Fibroblast of gingiva (primary cell): ENCODE measurements around the gene KCTD7.
A peak's percentile ranks its signal among the peaks of the same experiment; 100 is the strongest.
"Not testable (repeated sequence)": the region's sequence is repeated elsewhere in the genome, so short reads cannot be mapped to it uniquely, and the experiment has no call there.

Experiments
- DNase-seq: peaks from one replicate; pipeline ENCODE4 v3.0.0-alpha.2; 2011; ENCODE audit warnings: low read depth

Gene KCTD7

DNA sequence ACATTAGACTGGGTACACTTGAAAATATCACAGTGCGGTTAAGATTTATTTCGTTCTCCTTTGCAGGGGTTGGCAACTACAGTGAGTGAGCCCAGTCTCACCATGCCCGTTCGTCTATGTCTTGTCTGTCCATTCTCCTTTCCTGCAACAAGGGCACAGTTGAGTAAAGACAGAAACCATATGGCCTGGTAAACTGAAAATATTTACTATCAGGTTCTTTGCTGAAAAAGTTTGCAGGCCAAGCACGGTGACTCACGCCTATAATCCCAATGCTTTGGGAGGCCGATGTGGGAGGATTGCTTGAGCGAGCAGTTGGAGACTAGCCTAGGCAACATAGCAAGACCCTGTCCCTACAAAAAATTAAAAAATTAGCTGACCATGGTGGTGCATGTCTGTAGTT, 11.4 kb upstream of the KCTD7 start:
- no peak for DNase-seq

- DNase-seq: not testable (repeated sequence)
These were observed 9.2 kb upstream of the KCTD7 start for GRCh38 chr7:66619341-66619948.

DNA sequence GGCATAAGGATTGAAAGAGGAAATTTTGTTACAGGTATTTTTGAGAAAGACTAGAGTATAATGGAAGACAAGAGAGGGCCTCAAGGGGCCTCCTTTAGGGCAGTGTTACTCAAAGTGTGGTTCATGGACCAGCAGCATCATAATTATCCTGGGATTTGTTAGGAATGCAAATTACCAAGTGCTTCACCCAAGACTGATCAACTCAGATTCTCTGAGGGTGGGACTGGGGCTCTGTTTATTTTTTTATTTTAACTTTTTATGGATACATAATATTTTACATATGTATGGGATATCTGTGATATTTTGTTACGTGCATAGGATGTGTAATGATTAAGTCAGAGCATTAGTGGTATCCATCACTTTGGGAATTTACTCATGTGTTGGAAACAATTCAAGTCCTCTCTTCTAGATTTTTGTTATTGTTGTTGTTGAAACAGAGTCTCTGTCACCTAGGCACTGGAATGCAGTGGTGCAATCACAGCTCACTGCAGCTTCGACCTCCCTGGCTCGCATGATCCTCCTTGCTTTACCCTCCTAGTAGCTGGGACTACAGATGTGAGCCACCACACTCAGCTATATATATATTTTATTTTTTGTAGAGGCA, 2.2 kb upstream of the KCTD7 start:
- DNase-seq: peak; percentile 71

GRCh38 chr7:66627151-66627681, 1.5 kb upstream of the KCTD7 start:
- peak; percentile 78 for DNase-seq

GRCh38 chr7:66627881-66628360, 760 bp upstream of the KCTD7 start:
- no peak for DNase-seq

DNA sequence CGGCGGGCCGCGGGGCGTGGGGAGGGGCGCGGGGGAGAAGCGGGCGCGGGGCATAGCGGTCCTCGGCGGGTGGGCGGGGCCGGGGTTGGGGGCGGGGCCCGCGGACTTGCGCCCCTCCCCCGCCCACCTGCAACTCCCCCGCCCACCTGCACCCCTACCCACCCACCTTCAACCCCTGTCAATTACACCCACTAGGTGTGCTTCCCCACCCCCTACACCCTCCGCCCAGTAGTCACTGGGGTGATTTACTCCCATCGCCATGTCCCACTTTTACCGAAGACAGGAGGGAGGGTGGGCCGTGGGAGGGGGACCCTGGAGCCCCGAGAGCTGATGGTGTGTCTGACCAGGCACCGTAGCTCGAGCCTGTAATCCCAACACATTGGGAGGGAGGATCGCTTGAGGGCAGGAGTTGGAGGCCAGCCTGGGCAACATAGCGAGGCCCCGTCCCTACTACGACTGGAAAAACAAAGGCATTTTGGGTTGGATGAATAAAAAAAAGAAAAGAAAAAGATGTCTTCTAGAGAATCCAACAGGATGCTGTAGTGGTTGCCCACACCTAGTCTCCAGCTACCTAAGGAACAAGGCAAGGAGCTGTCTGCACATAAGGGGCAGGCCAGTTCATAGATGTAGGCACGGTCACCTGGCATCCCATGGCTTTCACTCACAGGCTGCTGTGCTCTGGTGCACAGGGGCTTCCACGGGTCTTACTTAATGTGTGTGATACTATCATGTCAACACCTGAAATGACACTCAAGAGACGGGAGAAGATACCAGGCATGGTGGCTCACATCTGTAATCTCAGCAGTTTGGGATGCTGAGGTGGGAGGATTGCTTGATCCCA, 761 bp downstream of the KCTD7 start:
- DNase-seq: no peak

DNA sequence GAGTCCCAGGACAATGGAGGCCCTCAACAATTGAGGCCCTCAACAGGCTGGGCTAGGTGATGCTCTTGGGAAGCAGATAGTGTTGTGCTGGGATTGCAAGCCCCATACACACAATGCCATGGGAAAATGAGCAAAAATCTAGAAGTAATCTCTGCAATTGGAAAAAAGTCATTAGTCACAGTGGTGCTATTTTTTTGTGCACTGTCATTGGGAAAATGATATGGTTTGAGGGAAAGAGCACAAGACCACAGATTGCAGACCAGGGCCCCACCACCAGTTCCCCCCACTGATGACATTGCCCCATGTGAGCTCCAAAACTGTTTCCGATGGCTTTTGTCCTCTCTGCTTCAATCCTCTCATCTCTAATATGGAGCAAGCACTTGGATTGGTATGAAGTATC, 1.9 kb downstream of the KCTD7 start:
- DNase-seq: no peak

GRCh38 chr7:66631471-66631870, 2.8 kb downstream of the KCTD7 start:
- DNase-seq: no peak

DNA sequence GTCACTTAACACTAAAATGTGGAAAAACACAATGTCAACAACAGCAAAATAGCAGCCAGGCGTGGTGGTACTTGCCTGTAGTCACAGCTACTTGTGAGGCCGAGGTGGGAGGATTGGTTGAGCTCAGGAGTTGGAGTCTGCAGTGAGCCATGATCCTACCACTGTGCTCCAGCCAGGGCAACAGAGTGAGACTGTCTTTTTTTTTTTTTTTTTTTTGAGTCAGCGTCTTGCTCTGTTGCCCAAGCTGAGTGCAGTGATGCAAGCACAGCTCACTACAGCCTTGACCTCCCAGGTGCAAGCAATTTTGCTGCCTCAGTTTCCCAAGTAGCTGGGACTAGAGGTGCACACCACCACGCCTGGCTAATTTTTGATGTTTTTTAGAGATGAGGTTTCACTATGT, 6.1 kb downstream of the KCTD7 start:
- no peak for DNase-seq

DNA sequence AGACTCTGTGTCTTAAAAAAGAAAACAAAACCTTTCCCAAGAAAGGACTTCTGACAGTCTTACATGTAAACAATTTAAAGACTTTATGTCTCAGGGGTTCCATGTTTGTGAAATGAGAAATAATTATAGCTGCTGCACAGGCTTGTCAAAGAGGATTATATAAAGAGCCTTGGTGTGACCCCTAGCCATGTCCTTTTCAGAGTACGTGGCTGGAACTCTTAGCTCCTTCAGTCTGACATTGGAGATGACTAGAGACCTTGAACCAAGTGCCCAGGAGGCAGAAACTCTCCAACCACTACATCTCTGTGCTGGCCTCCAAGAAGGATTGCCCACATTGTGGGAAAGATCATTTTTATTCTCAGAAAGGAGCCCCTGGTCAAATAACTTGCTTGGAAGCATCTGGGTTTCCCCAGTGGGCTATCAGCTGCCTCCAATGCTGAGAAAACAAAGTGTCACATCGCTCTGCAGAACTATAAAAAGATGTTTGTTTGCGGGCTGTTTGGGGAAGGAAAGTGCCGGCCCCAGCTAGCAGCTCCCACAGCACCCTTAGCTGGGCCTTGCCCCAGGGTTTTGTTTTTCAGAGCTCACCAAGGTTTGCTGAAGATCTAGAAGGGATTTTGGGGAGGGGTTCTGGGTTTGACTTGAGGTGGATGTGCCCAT, 6.8 kb downstream of the KCTD7 start:
- not testable (repeated sequence) for DNase-seq

- DNase-seq: peak; percentile 75
These were observed 7.4 kb downstream of the KCTD7 start for GRCh38 chr7:66635982-66636546.

- DNase-seq: no peak
These were observed 9.8 kb downstream of the KCTD7 start for GRCh38 chr7:66638309-66639099.

DNA sequence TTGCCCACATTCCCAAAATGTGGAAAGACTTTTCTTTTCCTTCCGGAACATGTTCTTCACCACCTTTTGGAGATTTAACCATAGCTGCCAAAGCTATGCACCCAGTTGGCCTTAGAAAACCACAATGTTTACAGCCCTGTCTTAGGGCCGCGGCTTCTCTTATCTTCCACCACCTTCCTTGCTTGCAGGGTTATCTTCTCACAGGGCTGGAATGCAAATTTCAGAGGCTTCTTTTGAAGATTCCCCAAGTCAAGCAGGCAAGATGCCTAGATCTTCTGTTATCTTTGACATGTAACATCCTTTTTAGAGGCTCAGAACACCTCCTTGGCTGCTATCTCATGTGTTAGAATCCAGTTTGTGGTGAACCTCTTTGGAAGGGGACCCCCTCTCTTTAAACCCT, 11.1 kb downstream of the KCTD7 start:
- no peak for DNase-seq

DNA sequence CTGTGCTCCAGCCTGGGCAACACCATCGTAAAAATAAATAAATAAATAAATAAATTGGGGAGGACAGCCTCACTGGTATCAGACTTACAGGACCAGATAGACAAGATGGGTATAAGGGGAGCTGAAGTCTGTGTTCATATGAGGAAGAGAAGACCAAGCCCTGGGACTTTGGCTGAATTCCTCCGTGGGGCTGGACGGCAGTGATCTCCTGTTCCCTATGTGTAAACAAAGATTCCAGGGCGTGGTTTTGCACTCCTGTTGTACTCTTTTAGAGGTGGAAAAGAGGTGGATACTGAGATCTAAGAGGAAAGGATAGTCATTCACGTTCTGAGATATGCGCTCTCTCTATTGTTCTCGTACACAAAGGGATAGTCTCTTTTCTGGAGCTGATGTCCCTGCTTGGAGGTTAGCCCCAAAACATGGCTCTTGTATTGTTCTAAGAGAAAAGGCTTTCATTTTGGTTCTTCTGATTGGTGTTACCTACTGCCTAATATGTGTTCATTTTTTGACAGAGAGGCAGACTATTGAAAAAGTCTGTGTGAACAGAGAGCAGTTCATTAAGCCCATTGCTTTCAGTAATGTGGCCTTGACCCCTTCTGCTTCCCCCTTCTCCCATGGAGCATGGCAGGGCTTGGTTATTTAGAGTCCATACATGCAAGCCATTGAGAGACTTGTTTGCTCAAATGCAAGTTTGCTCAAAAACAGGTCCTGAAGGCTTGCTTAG, 12.3 kb downstream of the KCTD7 start:
- no peak for DNase-seq

DNA sequence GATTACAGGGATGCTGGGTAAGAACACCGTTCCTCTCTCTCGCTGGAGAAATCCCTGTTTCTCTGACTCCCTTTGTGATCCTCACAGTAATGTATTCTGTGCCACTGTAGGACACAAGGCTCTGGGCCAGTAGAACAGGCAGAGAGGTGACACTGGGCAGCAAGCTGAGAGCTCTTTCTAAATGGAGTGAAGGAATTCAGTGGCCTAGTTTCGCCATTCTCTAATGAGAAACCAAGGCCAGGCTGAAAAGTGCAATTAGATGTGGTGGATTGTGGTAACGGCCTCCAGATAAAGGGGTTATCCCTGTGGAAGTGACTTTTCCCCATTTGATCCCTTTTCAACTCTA, 12.8 kb downstream of the KCTD7 start:
- DNase-seq: no peak

DNA sequence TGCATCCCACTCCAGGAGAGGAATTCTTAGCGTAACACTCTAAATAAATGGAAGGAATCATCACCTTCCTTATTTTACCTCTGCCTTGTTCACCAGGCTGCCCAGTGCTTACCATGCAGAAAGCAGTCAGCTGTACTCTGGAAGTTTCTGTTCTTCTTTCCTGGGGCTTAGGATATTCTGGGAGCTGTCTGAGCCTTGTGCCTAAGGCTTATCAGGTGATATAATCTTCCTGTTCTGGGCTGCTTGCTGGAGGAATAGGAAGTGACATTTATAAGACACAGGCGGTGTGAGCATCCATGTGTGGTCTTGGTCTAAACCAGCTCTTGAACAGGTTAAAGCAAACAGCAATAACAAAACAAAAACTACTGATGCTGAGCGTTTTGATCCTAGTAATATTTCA, 13.5 kb downstream of the KCTD7 start:
- DNase-seq: no peak

GRCh38 chr7:66642932-66643331, 14.3 kb downstream of the KCTD7 start:
- no peak for DNase-seq

- no peak for DNase-seq
These were observed 14.7 kb downstream of the KCTD7 start for GRCh38 chr7:66643395-66643794.

GRCh38 chr7:66651026-66651425, 22.3 kb downstream of the KCTD7 start:
- DNase-seq: not testable (repeated sequence)

GRCh38 chr7:66653719-66654274, 25.1 kb downstream of the KCTD7 start:
- not testable (repeated sequence) for DNase-seq
